Kidney glomerular epithelial cell (primary cell): ENCODE data around the gene SPAG5.
A peak's percentile ranks its signal among the peaks of the same experiment; 100 is the strongest.

ENCODE experiments used
- DNase-seq: peaks from one replicate; lab custom pipeline; 2025; lab: John Stamatoyannopoulos, UW

Gene SPAG5, protein sequence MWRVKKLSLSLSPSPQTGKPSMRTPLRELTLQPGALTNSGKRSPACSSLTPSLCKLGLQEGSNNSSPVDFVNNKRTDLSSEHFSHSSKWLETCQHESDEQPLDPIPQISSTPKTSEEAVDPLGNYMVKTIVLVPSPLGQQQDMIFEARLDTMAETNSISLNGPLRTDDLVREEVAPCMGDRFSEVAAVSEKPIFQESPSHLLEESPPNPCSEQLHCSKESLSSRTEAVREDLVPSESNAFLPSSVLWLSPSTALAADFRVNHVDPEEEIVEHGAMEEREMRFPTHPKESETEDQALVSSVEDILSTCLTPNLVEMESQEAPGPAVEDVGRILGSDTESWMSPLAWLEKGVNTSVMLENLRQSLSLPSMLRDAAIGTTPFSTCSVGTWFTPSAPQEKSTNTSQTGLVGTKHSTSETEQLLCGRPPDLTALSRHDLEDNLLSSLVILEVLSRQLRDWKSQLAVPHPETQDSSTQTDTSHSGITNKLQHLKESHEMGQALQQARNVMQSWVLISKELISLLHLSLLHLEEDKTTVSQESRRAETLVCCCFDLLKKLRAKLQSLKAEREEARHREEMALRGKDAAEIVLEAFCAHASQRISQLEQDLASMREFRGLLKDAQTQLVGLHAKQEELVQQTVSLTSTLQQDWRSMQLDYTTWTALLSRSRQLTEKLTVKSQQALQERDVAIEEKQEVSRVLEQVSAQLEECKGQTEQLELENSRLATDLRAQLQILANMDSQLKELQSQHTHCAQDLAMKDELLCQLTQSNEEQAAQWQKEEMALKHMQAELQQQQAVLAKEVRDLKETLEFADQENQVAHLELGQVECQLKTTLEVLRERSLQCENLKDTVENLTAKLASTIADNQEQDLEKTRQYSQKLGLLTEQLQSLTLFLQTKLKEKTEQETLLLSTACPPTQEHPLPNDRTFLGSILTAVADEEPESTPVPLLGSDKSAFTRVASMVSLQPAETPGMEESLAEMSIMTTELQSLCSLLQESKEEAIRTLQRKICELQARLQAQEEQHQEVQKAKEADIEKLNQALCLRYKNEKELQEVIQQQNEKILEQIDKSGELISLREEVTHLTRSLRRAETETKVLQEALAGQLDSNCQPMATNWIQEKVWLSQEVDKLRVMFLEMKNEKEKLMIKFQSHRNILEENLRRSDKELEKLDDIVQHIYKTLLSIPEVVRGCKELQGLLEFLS

DNA sequence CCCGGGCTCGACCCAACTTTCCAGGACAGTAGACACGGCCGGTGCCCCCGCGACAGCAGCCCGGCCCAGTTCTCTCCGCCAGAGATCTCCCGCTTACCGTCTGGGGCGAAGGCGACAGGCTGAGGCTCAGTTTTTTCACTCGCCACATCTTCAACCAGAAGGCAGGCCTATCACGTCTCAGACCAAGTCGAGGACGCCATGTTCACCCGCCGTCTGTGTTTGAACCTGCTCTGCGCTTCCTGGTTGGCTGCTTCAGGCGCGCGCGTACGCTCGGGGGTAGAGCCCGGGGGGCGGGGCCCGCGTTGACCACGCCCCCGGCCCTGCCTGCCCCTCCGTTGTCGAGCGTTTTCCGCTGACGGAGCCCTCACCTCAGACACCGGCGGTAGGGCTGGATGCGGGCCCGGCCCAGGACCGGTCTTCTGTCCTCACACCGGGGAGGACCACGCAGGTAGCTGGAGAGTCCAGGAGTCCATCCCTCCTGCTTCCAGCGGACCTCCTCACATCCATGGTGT is at the start of gene SPAG5:
TSS of gene SPAG5 (minus strand) at position 227 of the 512 bp plus-strand sequence. CDS start at position 148, 79 bp downstream.
- peak; percentile 88 for DNase-seq

DNA sequence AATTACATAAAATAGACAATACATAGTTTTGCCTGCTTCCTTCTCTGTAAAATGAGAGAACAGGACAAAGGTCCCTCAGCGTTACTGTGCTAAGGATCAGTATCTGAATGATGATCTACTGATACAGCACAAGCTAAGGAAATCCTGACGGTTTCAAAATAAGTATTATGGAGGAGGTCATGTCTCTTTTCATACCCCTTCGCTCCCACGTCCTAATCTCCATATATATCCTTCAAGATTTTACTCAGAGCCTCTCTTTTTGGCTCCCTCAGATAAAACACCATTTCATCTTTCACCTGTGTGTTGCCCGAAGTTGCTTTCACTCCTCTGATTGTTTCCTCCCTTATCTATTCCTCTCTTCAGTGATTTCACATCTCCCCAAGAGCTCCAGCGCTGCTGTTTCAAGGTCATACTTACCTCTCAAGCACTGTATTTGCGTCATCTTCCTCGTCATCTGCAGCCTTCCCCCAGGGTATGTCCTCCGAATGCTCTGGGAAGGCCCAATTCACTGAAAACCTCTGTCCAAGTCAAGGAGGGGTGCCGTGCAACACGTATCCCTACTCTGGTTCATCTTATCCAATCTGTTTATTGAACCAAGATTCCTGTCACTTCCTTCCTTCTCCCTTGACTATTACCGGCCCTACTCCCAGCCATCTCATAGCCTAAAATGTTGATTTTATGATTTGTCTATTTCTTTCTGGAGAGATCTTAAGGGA is 47.4 kb upstream of the SPAG5 start:
- DNase-seq = no peak

DNA sequence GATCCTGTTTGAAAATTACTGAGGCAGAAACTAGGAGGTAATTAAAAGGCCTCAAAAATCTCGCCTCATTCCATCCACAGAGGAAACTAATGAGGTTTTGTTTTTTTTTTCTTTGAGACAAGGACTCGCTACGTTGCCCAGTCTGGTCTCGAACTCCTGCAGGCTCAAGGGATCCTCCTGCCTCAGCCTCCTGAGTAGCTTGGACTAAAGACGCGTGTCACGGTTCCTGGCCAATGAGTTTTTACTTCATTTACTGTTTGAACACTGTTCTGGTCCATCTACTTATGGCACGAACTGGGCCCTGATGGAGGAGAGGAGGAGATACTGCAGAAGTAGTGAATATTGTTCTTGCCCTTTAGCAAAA is 46.7 kb upstream of the SPAG5 start:
- no peak for DNase-seq

DNA sequence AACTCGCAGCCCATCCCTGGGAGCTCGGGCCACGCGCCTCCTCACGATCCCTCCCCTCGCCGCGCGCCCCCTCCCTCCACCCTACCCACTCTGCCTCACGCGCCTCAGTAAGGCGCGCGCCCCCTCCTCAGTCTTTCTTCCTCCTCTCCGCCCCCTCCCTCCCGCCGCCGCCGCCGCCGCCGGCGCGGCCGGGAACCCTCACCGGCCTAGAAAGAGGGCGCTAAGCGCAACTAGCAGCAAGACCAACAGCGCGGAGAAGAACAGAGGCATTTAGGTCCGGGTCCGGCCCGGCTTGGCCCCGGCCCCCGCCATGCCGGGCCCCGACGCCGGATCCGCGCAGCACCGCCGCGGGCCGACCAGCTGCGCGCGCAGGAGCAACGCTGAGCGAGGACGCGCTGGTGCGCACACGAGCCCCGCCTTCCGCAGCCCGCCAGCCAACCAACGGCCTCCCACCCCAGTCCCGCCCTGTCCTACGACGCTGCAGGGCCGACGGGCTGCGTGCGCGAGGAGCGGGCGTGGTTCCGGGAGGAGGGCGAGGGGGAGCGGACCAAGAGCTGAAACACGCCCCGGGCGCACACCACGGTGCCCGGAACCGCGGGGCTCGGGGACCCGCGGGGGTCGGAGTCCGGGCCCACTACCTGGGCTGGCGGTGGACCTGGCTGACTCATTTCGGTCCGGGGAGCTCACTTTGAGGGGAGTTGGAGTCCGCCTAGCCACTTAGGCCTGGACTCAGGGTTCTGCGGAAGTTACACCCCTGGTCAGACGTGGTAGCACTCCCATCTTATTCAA is 46.2 kb upstream of the SPAG5 start, which contains the start of gene BLTP2:
TSS of gene BLTP2 (minus strand) at position 372 of the 789 bp plus-strand sequence. CDS start at position 270, 102 bp downstream.
- DNase-seq = peak; percentile 90

DNA sequence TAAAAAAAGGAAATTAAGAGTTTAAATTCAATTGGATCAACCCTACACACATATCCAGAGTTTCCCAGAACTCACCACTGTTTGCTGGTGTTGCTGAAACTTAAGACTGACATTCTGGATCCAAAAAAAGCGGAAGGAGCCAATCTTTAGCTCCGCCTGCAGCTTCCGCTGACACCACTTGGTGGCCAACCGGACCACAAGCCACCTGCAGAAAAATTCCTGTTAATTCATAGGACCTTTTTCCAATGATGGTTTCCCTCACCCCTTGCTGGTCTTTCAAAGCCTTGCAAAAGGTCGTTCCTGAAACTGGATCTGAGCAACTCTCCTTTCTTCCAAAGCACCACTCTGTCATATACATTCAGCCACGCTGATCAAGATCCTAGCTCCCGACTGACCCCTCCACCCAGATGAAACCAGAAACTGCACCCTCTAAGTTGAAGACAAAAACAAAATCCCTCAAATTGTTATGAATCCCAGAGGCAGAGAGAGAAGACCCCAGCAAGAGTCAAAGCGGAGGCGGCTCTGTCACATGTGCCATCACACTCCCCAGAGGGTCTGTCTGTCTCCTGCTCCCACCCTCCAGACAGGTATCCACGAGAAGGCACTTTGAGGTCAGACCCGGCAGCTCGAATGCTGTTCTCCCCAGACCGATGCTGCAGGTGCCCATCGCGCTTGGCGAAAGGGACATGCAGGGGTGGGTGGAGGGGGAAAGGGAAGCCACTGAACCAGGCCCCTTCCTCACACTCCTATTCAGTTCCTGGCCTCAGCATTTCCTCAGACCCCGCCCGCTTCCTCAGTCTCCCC is 45.4 kb upstream of the SPAG5 start:
- peak; percentile 43 for DNase-seq

DNA sequence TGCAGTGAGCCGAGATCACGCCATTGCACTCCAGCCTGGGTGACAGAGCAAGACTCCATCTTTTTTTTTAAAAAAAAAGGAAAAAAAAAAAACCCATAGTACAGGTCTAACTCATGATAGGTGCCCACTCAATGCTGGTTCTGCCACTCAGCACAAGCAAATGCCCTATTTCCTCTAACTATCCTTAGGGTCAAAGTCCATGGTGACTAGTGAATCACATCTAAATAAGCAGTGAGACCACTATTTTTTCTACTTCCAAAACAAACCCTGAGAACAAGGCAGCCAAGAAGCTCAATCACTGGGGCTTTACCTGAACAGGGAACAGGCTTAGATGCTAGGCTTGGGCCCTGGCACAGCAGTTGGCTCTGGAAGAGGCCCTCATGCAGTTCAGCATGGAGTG is 42.8 kb upstream of the SPAG5 start:
- DNase-seq = no peak

DNA sequence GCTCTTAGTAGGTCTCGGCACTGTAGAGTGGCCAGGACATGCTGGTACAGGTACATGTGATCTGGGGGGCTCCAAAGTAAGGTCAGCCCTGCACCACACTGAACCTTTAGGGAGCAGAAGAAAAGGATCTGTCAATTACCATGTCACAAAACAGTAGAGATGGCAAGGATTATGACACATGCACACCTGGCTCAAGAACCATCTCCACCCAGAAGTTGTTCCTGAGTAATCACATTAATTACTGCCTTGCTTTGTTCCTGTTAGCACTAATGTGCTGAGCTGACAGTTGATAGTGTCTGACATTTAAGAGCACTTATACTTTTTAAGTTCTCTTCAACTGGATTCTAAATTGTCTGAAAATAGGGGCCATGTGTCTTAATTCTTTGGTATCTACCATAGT is 36.7 kb upstream of the SPAG5 start:
- DNase-seq = no peak

DNA sequence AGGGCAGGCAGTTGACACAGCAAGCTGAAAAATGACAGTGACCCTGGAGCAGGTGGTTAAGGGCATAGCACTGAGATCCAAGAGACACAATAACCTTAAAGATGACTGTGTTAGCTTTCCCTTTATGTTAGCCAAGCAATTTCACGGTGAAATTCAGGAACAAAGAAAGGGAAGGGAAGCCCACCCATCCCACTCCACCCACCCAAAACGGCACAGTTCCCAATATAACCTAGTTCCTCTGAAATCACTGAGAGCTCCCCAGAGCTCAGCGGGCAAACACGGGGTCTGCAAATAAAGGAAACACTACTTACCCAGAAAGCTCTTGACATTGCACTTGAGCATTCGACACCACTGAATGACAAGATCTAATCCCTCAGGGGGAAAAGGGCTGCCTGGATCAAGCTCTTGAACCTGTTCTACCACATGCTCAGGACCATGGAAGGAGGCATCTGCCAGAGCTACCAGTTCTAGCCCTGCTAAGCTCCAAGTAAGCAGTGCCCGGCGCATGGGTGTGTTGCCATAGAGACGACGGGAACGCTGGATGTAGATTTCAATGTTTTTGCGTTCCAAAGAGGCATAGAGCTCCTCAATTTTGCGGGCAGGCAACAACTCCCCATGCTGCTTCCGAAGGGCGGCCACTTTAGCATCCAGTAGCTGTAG is 35.5 kb upstream of the SPAG5 start:
- DNase-seq = no peak

DNA sequence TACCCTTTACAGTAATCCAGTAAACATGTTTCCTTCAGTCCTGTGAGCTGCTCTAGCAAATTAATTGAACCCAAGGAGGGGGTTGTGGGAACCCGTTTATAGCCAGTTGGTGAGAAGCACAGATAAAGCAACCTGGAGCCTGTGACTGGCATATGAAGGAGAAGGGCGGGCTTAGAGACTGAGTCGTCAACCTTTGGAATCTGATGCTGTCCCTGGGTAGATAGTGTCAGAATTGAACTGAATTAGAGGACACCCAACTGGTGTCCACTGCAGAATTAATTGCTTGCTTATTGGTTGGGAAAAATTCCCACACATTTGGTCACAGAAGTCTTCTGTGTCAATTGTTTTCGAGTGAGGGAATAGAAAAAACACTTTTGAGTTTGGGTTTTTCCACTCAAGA is 28.0 kb upstream of the SPAG5 start:
- DNase-seq = no peak

DNA sequence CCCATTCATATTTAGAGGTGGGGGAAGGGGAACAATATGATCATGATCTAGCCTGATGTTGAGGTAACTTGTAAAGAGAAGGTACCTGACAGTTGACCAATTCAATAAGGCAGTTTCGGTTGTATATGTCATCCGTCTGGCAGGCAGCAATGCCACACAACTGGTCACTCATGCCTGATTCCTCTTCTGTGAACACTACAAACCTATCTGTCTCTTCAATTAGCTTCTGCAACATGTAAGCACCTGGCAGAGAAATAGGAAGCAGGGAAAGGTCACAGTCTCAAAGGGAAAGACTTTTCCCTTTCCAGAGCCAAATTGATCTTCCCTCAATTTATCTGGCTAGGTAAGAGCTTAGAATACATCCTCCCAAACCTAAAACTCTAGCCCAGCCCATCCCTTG is 25.3 kb upstream of the SPAG5 start:
- no peak for DNase-seq

DNA sequence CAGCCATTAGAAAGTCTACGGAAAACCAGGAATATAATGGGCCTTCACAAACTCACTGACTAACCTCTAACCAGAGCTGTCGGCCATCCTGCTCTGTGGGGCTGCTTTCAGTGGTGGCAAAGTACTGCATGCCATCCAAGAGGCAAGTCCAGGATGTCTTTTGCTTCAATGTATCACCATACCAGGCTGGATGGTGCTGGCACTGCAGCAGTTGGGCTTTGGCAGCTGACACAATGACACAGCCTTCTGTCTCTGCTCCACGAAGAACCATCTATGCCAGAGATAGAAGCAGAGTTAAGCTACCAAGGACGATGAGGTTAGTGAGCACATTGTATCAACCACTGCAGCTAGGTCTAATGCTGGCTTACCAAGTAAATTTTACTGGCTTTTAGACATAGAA is 24.9 kb upstream of the SPAG5 start:
- DNase-seq = no peak

DNA sequence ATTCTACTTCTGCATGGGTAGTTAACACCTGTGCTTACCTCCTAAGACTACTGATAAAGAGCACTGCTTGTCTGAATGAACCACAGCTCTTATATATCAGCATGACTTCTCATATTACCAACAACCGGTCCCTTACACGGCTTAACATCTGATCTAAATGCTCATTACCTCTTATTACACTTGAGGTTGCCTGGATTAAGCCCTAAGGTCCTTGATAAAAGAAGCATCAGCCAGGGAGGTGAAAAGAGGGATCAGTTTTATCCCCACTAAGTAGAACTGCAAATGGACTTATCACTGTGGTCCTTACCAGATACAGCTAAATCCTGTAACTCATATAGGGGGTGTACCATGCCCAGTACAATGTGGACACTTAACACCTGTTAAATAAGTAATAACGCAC is 23.4 kb upstream of the SPAG5 start:
- no peak for DNase-seq

DNA sequence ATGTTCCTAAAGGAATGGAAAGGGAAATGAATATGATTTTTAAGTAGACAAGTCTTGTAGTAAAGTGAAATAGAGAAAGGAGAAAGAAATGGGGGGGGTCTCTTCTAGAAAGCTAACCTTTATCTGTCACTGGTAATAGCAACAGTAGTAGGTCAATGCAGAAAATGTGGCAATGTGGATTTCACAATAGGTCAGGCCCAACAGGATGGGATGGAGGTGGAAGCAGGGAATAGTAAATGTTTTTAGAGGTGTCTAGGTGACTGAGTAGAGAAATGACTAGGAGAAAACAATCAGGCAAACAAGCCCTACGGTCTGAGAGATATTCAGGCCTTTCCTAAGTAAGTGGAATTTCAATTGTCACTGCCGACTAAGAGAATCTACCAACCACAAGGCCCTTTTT is 21.2 kb upstream of the SPAG5 start:
- DNase-seq = no peak

DNA sequence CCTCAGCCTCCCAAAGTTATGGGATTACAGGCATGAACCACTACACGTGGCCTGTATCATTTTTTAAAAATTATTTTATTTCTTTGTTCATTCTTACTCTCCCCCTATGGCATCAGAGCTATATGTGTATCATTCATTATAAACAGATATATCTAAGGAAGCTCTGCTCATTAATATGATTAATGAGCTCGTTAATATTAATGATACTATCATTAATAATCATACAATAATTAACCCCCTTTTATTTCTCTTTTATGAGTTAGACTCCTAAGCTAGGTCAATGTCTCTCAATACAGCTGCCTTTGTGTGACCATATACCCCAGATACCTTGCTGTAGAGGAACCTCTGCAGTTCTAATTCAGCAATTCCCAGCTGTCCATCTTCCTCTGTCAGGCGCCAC is 19.6 kb upstream of the SPAG5 start:
- DNase-seq = no peak

DNA sequence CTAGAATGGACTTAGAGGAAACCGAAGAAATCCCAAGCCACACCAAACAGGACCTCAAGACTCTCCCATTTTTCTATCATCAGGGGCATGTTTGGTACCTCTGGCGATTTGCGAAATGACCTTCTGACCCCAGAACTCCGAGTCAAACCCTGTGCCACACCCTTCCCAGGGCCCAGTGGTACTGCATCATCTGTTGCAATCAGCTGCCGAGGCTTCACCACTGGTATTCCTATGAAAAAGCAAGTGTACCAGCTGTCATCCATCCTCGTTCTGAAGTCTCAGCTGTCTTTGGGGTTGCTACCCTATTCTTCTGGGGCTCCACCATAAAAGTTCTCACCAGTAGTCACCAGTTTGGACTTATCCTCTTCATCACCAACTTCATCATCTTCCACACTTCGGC is 17.5 kb upstream of the SPAG5 start:
- DNase-seq = no peak

DNA sequence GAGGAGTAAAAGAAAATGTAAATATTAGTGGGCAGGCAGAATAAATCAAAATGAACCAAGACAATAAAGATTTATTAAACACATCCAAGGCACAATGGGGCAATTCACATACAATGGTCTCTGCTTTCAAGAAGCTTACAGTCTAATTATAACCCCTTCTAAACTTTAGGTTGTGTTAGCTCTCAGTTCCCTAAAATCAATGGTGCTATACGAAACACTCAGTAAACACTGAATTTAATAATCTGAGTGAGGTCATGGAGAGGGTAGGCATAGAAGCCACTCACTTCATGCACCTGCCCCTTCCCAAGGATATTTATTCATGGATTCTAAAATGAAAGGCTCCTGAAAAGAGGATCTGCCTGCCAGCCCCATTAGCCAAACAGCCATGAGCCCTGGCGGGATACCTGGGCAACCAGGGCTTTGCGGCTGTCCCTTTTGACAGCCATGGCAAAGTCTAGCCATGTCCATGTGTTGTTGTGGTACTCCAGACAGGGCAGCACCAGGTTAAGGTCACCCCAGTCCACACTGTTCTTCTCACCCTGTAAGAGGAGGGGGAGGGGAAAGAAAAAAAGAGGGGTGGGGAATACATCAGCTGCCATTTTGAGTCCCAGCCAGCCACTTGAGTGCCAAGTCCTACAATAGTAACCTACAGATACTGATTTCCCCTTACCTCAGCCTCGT is 16.6 kb upstream of the SPAG5 start:
- DNase-seq = no peak

DNA sequence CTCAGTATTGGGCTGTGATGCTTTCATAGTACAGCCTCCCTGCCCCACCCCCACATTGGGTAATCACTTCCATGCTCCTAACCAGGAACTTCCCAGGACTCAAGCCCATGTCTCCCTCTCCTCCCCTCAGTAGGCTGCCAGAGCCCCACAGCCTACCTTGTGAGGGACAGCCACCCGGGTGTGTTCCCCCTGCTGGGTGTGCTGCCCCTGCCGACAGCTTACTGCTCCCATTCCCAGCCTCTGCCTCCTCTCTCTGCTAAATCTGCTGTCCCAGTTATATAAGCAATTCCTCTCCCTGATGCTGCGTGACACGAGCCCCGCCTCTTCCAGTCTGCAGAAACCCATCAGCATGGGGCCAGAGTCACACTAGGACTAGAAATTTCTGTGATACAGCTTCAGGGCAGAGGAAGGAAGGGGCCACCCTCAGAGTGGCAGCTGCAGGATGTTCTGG is 15.1 kb upstream of the SPAG5 start, which contains the start of gene RSKR:
TSS of gene RSKR (minus strand) at position 255 of the 451 bp plus-strand sequence. CDS start at position 231, 24 bp downstream.
- DNase-seq = no peak
